Articular chondrocyte of knee joint (primary cell): ENCODE measurements around the gene ZDHHC16. TPM values are rescaled to one million over a fixed set of nuclear protein-coding genes. Genes with fewer than 3 reads are reported as not detected.

ENCODE experiments used
- small RNA-seq: library from RNA; depleted of rRNA; stranded (forward); fragments of <200 nt; gene quantifications from one replicate; pipeline ENCODE3, GENCODE V24; 2012
- total RNA-seq: library from RNA; depleted of rRNA; stranded (reverse); fragments of >200 nt; gene quantifications from 2 replicates; pipeline ENCODE4 v1.2.3, GENCODE V29; 2012

The ZDHHC16 gene
- 45.9 and 46.9 TPM in 2 replicates for total RNA-seq

GRCh38 chr10:97445722-97446639 lies at the start of gene ZDHHC16, which contains the start of gene EXOSC1:
Gene ZDHHC16, plus strand, starts transcription at chr10:97446175. Its CDS starts 5,501 bp downstream, at chr10:97451676.
Gene EXOSC1, minus strand, starts transcription at chr10:97446006. Its CDS starts 21 bp downstream, at chr10:97445985.

GRCh38 chr10:97400665-97401454 lies 45.1 kb upstream of the ZDHHC16 start, which contains the start of gene RRP12:
Gene RRP12, minus strand, starts transcription at chr10:97401340. Its CDS starts 109 bp downstream, at chr10:97401231.

GRCh38 chr10:97425964-97426775 lies 19.8 kb upstream of the ZDHHC16 start, which contains the start of gene PGAM1:
Gene PGAM1, plus strand, starts transcription at chr10:97426191. Its CDS starts 117 bp downstream, at chr10:97426308.

GRCh38 chr10:97498076-97498840 lies 52.3 kb downstream of the ZDHHC16 start, which contains the start of gene MMS19:
Gene MMS19, minus strand, starts transcription at chr10:97498422. Its CDS starts 38 bp downstream, at chr10:97498384.

DNA sequence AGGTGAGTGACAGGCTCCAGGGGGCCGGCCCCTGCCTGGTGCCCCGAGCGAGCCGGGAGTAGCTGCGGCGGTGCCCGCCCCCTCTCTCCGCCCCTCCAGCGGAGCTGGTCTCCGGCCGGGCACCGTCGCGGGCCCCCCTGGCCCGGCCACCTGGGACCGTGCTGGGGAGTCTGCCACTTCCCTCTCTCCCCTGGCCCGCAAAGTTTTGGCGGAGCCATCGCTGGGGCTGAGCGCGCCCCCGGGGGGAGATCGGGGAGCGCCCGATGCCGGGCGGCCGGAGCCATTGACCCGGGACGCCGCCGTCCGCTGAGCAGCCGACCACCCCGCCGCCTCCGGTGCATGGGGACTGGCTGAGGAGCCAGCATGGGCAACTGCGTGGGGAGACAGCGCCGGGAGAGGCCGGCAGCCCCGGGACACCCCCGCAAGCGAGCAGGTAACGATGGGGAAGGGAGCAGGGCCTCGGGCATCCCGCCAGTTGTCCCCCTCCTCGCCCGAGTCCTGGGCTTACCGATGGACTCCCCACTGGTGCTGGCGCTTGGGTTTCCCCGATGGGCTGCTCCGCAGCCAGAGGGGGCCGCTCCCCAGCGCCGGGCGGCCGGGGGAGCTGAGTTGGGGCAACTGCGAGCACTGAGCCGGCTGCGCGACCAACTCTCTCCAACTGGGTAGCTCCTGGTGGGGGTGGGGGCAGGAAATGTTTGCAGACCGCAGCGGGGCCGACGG lies 53.0 kb downstream of the ZDHHC16 start, which contains the start of gene UBTD1:
Gene UBTD1, plus strand, starts transcription at position 84 of the 720 bp plus-strand sequence. Its CDS starts 280 bp downstream, at position 364.

Small RNAs within 50 kb of the gene (small RNA-seq; reads per million reads assigned to genes)
- not detected for gene RF00019

Other genes with a start within 250 kb of the ZDHHC16 start
- gene ARHGAP19, start 153.5 kb upstream of the ZDHHC16 start, total RNA-seq: 3.7 and 4.3 TPM in 2 replicates
- 2.1 and 2.6 TPM in 2 replicates for gene FRAT1, start 126.9 kb upstream of the ZDHHC16 start, total RNA-seq
- gene FRAT2, start 111.4 kb upstream of the ZDHHC16 start, total RNA-seq: 5.0 and 6.5 TPM in 2 replicates
- 14.0 and 15.2 TPM in 2 replicates for gene RRP12, start 44.8 kb upstream of the ZDHHC16 start, total RNA-seq
- 524 and 551 TPM in 2 replicates for gene PGAM1, start 20.0 kb upstream of the ZDHHC16 start, total RNA-seq
- 36.5 and 44.2 TPM in 2 replicates for gene EXOSC1, start 169 bp upstream of the ZDHHC16 start, total RNA-seq
- gene MMS19, start 52.2 kb downstream of the ZDHHC16 start, total RNA-seq: 56.3 and 57.9 TPM in 2 replicates
- 14.0 and 16.1 TPM in 2 replicates for gene UBTD1, start 52.7 kb downstream of the ZDHHC16 start, total RNA-seq
- 0.86 and 1.0 TPM in 2 replicates for gene ANKRD2, start 126.6 kb downstream of the ZDHHC16 start, total RNA-seq
- 5.0 and 6.5 TPM in 2 replicates for gene HOGA1, start 138.2 kb downstream of the ZDHHC16 start, total RNA-seq
- gene C10orf62, start 143.5 kb downstream of the ZDHHC16 start, total RNA-seq: 0.32 and 0.52 TPM in 2 replicates
- gene MORN4, start 187.3 kb downstream of the ZDHHC16 start, total RNA-seq: 4.3 and 6.1 TPM in 2 replicates
- gene PI4K2A, start 194.5 kb downstream of the ZDHHC16 start, total RNA-seq: 25.5 and 28.8 TPM in 2 replicates
- gene AVPI1, start 241.1 kb downstream of the ZDHHC16 start, total RNA-seq: 62.7 and 97.2 TPM in 2 replicates